Fibroblast of lung (primary cell): Measurements from ENCODE around the gene GPD1. TPM values are rescaled to one million over a fixed set of nuclear protein-coding genes. Genes with fewer than 3 reads are reported as not detected.

ENCODE experiments used
- DNase-seq, 2 donors: peaks; one replicate each; pipeline versions ENCODE4 v3.0.0 to v3.0.0-alpha.2; 2010; ENCODE audit warnings: low read depth in 2 of 2
- H2AFZ ChIP-seq: 2 replicates; pipeline ENCODE4 v1.5.1; 2012; ENCODE audit warnings: low read length, control low read depth, inconsistent platforms
- H3K27ac ChIP-seq: 2 replicates; pipeline ENCODE4 v1.5.1; 2011; ENCODE audit warnings: low read length, control low read depth; ENCODE audit not compliant: insufficient read depth
- H3K27me3 ChIP-seq: 2 replicates; pipeline ENCODE4 v1.5.1; 2011; ENCODE audit warnings: mild to moderate bottlenecking, low read length; ENCODE audit not compliant: control insufficient read depth, insufficient read depth
- H3K36me3 ChIP-seq: 2 replicates; pipeline ENCODE4 v1.5.1; 2011; ENCODE audit warnings: low read length; ENCODE audit not compliant: control insufficient read depth, insufficient read depth
- H3K4me1 ChIP-seq: 2 replicates; pipeline ENCODE4 v1.5.1; 2011; ENCODE audit warnings: low read length; ENCODE audit not compliant: control insufficient read depth, insufficient read depth; ENCODE audit errors: extremely low read depth
- H3K4me2 ChIP-seq: 2 replicates; pipeline ENCODE4 v1.5.1; 2011; ENCODE audit warnings: low read length, control low read depth; ENCODE audit not compliant: insufficient read depth; ENCODE audit errors: extremely low read depth
- H3K4me3 ChIP-seq, 4 experiments: fragments of 200-600 bp in 1 of 4; sonication (generic) in 1 of 4; replicated peaks in 1 of 4; 2 replicates each; pipeline ENCODE4 v1.5.1; 2011 to 2016; ENCODE audit warnings: low read length in 4 of 4, low read depth in 3 of 4, mild to moderate bottlenecking in 3 of 4, control low read depth in 2 of 4, inconsistent platforms in 1 of 4, mixed read lengths in 1 of 4; ENCODE audit not compliant: insufficient read depth in 1 of 4; ENCODE audit errors: control extremely low read depth in 1 of 4
- H3K79me2 ChIP-seq: 2 replicates; pipeline ENCODE4 v1.5.1; 2012; ENCODE audit warnings: mild to moderate bottlenecking, low read length, inconsistent platforms; ENCODE audit not compliant: control insufficient read depth, insufficient read depth
- H3K9ac ChIP-seq: 2 replicates; pipeline ENCODE4 v1.5.1; 2011; ENCODE audit warnings: mild to moderate bottlenecking, low read length, control low read depth; ENCODE audit not compliant: insufficient read depth
- H3K9me3 ChIP-seq: 2 replicates; pipeline ENCODE4 v1.5.1; 2012; ENCODE audit warnings: low read depth, low read length; ENCODE audit not compliant: control insufficient read depth, insufficient read depth
- H4K20me1 ChIP-seq: 2 replicates; pipeline ENCODE4 v1.5.1; 2011; ENCODE audit warnings: low read length; ENCODE audit not compliant: control insufficient read depth, insufficient read depth; ENCODE audit errors: extremely low read depth
- CTCF ChIP-seq, 2 donors: IDR thresholded peaks in 1 of 2; conservative IDR thresholded peaks in 1 of 2; 1 replicate in 1 of 2; 2 replicates in 1 of 2; pipeline ENCODE4 v1.5.1; 2011 to 2012; ENCODE audit warnings: low read length in 2 of 2, control low read depth in 1 of 2, inconsistent platforms in 1 of 2, low read depth in 1 of 2, mild to moderate bottlenecking in 1 of 2
- EZH2 ChIP-seq: IDR thresholded peaks from 2 replicates; pipeline ENCODE4 v1.5.1; 2012; ENCODE audit warnings: low read length, control low read depth, mild to moderate bottlenecking; ENCODE audit errors: missing control alignments
- polyA plus RNA-seq, 2 donors: library from polyadenylated mRNA; depleted of rRNA in 1 of 2; stranded (reverse) in 1 of 2; unstranded in 1 of 2; fragments of >200 nt; gene quantifications; 2 replicates each; pipeline ENCODE4 v1.2.1, GENCODE V29; 2011 to 2012; ENCODE audit warnings: missing spikeins in 1 of 2
- total RNA-seq: library from RNA; depleted of rRNA; stranded (reverse); fragments of >200 nt; gene quantifications from 2 replicates; pipeline ENCODE4 v1.2.1, GENCODE V29; 2014

The GPD1 gene
- total and polyA plus RNA-seq, 2 donors (not counting 1 experiment from before 2014, with no cell fraction given): under 0.01 to 0.03 TPM

- H3K4me2 ChIP-seq: no peak overlapping the region
- H3K9me3 ChIP-seq: no peaks in the 10 kb centered on the region
- peak; percentile 82 to 86 for DNase-seq
- no peak overlapping the region for H2AFZ ChIP-seq
- H3K4me3 ChIP-seq: no peak overlapping the region
- H3K36me3 ChIP-seq: no peaks in the 10 kb centered on the region
- H3K27ac ChIP-seq: peak overlapping the region; percentile 25
- no peaks in the 10 kb centered on the region for H4K20me1 ChIP-seq
- TF ChIP-seq EZH2: no peak
- TF ChIP-seq CTCF (conservative IDR thresholded peaks at IDR 0.05 in 1 of 2, IDR thresholded peaks at IDR 0.05 in 1 of 2; ENCODE audit: low read depth in 1 of 2, low read length in 2 of 2): no peak
- peaks cover 3% of the 10 kb centered on the region for H3K4me1 ChIP-seq
- no peak overlapping the region for H3K9ac ChIP-seq
- no peaks in the 10 kb centered on the region for H3K27me3 ChIP-seq
- no peaks in the 10 kb centered on the region for H3K79me2 ChIP-seq
These were observed 37.4 kb upstream of the GPD1 start for GRCh38 chr12:50066402-50066801.

- no peaks in the 10 kb centered on the region for H4K20me1 ChIP-seq
- no peaks in the 10 kb centered on the region for H3K36me3 ChIP-seq
- TF ChIP-seq CTCF (conservative IDR thresholded peaks at IDR 0.05 in 1 of 2, IDR thresholded peaks at IDR 0.05 in 1 of 2; ENCODE audit: low read depth in 1 of 2, low read length in 2 of 2) (no peak), EZH2 (no peak)
- no peak overlapping the region for H3K4me3 ChIP-seq
- H2AFZ ChIP-seq: no peak overlapping the region
- no peaks in the 10 kb centered on the region for H3K79me2 ChIP-seq
- no peaks in the 10 kb centered on the region for H3K27me3 ChIP-seq
- no peak overlapping the region for H3K27ac ChIP-seq
- no peak overlapping the region for H3K4me2 ChIP-seq
- no peaks in the 10 kb centered on the region for H3K9me3 ChIP-seq
- no peak overlapping the region for H3K9ac ChIP-seq
- H3K4me1 ChIP-seq: peaks cover 3% of the 10 kb centered on the region
- DNase-seq: no peak
These were observed 34.7 kb upstream of the GPD1 start for GRCh38 chr12:50069069-50069468.

- TF ChIP-seq CTCF (conservative IDR thresholded peaks at IDR 0.05 in 1 of 2, IDR thresholded peaks at IDR 0.05 in 1 of 2; ENCODE audit: low read depth in 1 of 2, low read length in 2 of 2) (no peak), EZH2 (no peak)
- Histone ChIP-seq H3K4me3 (no peak overlapping the region), H3K36me3 (no peaks in the 10 kb centered on the region), H3K27ac (no peak overlapping the region), H3K4me2 (no peak overlapping the region), H3K9ac (no peak overlapping the region), H3K27me3 (no peaks in the 10 kb centered on the region), H2AFZ (no peak overlapping the region), H3K9me3 (no peaks in the 10 kb centered on the region), H4K20me1 (no peaks in the 10 kb centered on the region), H3K79me2 (no peaks in the 10 kb centered on the region), H3K4me1 (peaks cover 3% of the 10 kb centered on the region)
- DNase-seq: no peak
These were observed 34.3 kb upstream of the GPD1 start for GRCh38 chr12:50069539-50069938.
